ENCODE results near the gene LHB. TPM values are rescaled to one million over a fixed set of nuclear protein-coding genes. Genes with fewer than 3 reads are reported as not detected.
"Not testable (repeated sequence)": the region's sequence is repeated elsewhere in the genome, so short reads cannot be mapped to it uniquely, and the experiment has no call there.

Gene LHB
- polyA plus RNA-seq, 1 donor, result not detected

- Histone ChIP-seq H3K27me3 (ENCODE audit: control insufficient read depth, insufficient read depth, low read length) (peaks cover 69% of the 10 kb centered on the region), H3K4me1 (ENCODE audit: control insufficient read depth, insufficient read depth, low read length) (peaks cover 15% of the 10 kb centered on the region), H3K9me3 (ENCODE audit: control insufficient read depth, low read depth, low read length) (peaks cover 11% of the 10 kb centered on the region)
- not testable (repeated sequence) for H3K4me3 ChIP-seq (ENCODE audit: low read length); DNase-seq; H3K36me3 ChIP-seq (ENCODE audit: control insufficient read depth, insufficient read depth, low read length); H3K27ac ChIP-seq (ENCODE audit: low read length)
- WGBS (ENCODE audit: insufficient coverage, low lambda C conversion rate), result no CpG with 5 or more reads among the region's 34 CpGs
Observed at GRCh38 chr19:49056902-49057596, 40.2 kb upstream of the LHB start.

- Histone ChIP-seq H3K9me3 (ENCODE audit: control insufficient read depth, low read depth, low read length) (peaks cover 7% of the 10 kb centered on the region), H3K4me3 (ENCODE audit: low read length) (peak overlapping the region; percentile 35), H3K36me3 (ENCODE audit: control insufficient read depth, insufficient read depth, low read length) (no peaks in the 10 kb centered on the region), H3K4me1 (ENCODE audit: control insufficient read depth, insufficient read depth, low read length) (peaks cover 15% of the 10 kb centered on the region), H3K27ac (ENCODE audit: low read length) (no peak overlapping the region), H3K27me3 (ENCODE audit: control insufficient read depth, insufficient read depth, low read length) (peaks cover 61% of the 10 kb centered on the region)
- whole genome bisulfite sequencing (ENCODE audit: insufficient coverage, low lambda C conversion rate), result no CpG with 5 or more reads among the region's 63 CpGs
- DNase-seq, result peak in 1 of 2 donors; percentile 48
Observed at GRCh38 chr19:49056101-49056901, 39.4 kb upstream of the LHB start.

GRCh38 chr19:49050376-49051033, 33.6 kb upstream of the LHB start:
- not testable (repeated sequence) for H3K4me3 ChIP-seq (ENCODE audit: low read length); H3K27ac ChIP-seq (ENCODE audit: low read length); H3K27me3 ChIP-seq (ENCODE audit: control insufficient read depth, insufficient read depth, low read length); H3K9me3 ChIP-seq (ENCODE audit: control insufficient read depth, low read depth, low read length); DNase-seq; H3K36me3 ChIP-seq (ENCODE audit: control insufficient read depth, insufficient read depth, low read length); H3K4me1 ChIP-seq (ENCODE audit: control insufficient read depth, insufficient read depth, low read length)
- WGBS (ENCODE audit: insufficient coverage, low lambda C conversion rate), result no CpG with 5 or more reads among the region's 24 CpGs

GRCh38 chr19:49049834-49050233, 32.9 kb upstream of the LHB start:
- no CpG with 5 or more reads among the region's 4 CpGs for WGBS (ENCODE audit: insufficient coverage, low lambda C conversion rate)
- not testable (repeated sequence) for H3K4me3 ChIP-seq (ENCODE audit: low read length); H3K4me1 ChIP-seq (ENCODE audit: control insufficient read depth, insufficient read depth, low read length); DNase-seq; H3K27ac ChIP-seq (ENCODE audit: low read length); H3K27me3 ChIP-seq (ENCODE audit: control insufficient read depth, insufficient read depth, low read length); H3K36me3 ChIP-seq (ENCODE audit: control insufficient read depth, insufficient read depth, low read length); H3K9me3 ChIP-seq (ENCODE audit: control insufficient read depth, low read depth, low read length)

GRCh38 chr19:49049011-49049410, 32.1 kb upstream of the LHB start, which contains the start of gene CGB8:
TSS of gene CGB8 (minus strand) at chr19:49049111. CDS start at chr19:49048739, 372 bp downstream.
- H3K27me3 ChIP-seq (ENCODE audit: control insufficient read depth, insufficient read depth, low read length); H3K4me1 ChIP-seq (ENCODE audit: control insufficient read depth, insufficient read depth, low read length); H3K36me3 ChIP-seq (ENCODE audit: control insufficient read depth, insufficient read depth, low read length); DNase-seq; H3K4me3 ChIP-seq (ENCODE audit: low read length); H3K27ac ChIP-seq (ENCODE audit: low read length); H3K9me3 ChIP-seq (ENCODE audit: control insufficient read depth, low read depth, low read length): not testable (repeated sequence)
- WGBS (ENCODE audit: insufficient coverage, low lambda C conversion rate), result no CpG with 5 or more reads among the region's 12 CpGs

GRCh38 chr19:49043548-49043947, 26.7 kb upstream of the LHB start, which contains the start of gene CGB5:
TSS of gene CGB5 (plus strand) at chr19:49043848. CDS start at chr19:49044210, 362 bp downstream.
- H3K36me3 ChIP-seq (ENCODE audit: control insufficient read depth, insufficient read depth, low read length); H3K27me3 ChIP-seq (ENCODE audit: control insufficient read depth, insufficient read depth, low read length); H3K4me1 ChIP-seq (ENCODE audit: control insufficient read depth, insufficient read depth, low read length); H3K9me3 ChIP-seq (ENCODE audit: control insufficient read depth, low read depth, low read length); H3K27ac ChIP-seq (ENCODE audit: low read length); H3K4me3 ChIP-seq (ENCODE audit: low read length); DNase-seq: not testable (repeated sequence)
- WGBS (ENCODE audit: insufficient coverage, low lambda C conversion rate), result no CpG with 5 or more reads among the region's 15 CpGs

- not testable (repeated sequence) for H3K4me3 ChIP-seq (ENCODE audit: low read length); H3K27me3 ChIP-seq (ENCODE audit: control insufficient read depth, insufficient read depth, low read length); H3K9me3 ChIP-seq (ENCODE audit: control insufficient read depth, low read depth, low read length); H3K36me3 ChIP-seq (ENCODE audit: control insufficient read depth, insufficient read depth, low read length); H3K4me1 ChIP-seq (ENCODE audit: control insufficient read depth, insufficient read depth, low read length); H3K27ac ChIP-seq (ENCODE audit: low read length); DNase-seq
- WGBS (ENCODE audit: insufficient coverage, low lambda C conversion rate), result no CpG with 5 or more reads among the region's 4 CpGs
Observed at GRCh38 chr19:49042666-49043065, 25.8 kb upstream of the LHB start.

- WGBS (ENCODE audit: insufficient coverage, low lambda C conversion rate), result no CpG with 5 or more reads among the region's 17 CpGs
Observed at GRCh38 chr19:49042177-49042576, 25.3 kb upstream of the LHB start.

GRCh38 chr19:49039736-49040135, 22.8 kb upstream of the LHB start:
- not testable (repeated sequence) for H3K4me1 ChIP-seq (ENCODE audit: control insufficient read depth, insufficient read depth, low read length); H3K27ac ChIP-seq (ENCODE audit: low read length); H3K27me3 ChIP-seq (ENCODE audit: control insufficient read depth, insufficient read depth, low read length); H3K4me3 ChIP-seq (ENCODE audit: low read length); H3K9me3 ChIP-seq (ENCODE audit: control insufficient read depth, low read depth, low read length); DNase-seq; H3K36me3 ChIP-seq (ENCODE audit: control insufficient read depth, insufficient read depth, low read length)
- WGBS (ENCODE audit: insufficient coverage, low lambda C conversion rate), result no CpG with 5 or more reads among the region's 9 CpGs

More at GRCh38 chr19:49042177-49042576, 25.3 kb upstream of the LHB start:
- Histone ChIP-seq H3K9me3 (ENCODE audit: control insufficient read depth, low read depth, low read length) (no peaks in the 10 kb centered on the region), H3K4me3 (ENCODE audit: low read length) (no peak overlapping the region), H3K4me1 (ENCODE audit: control insufficient read depth, insufficient read depth, low read length) (no peaks in the 10 kb centered on the region), H3K36me3 (ENCODE audit: control insufficient read depth, insufficient read depth, low read length) (no peaks in the 10 kb centered on the region), H3K27me3 (ENCODE audit: control insufficient read depth, insufficient read depth, low read length) (peaks cover 4% of the 10 kb centered on the region), H3K27ac (ENCODE audit: low read length) (no peak overlapping the region)
- no peak for DNase-seq

- not testable (repeated sequence) for H3K4me3 ChIP-seq (ENCODE audit: low read length); H3K27ac ChIP-seq (ENCODE audit: low read length); H3K36me3 ChIP-seq (ENCODE audit: control insufficient read depth, insufficient read depth, low read length); H3K4me1 ChIP-seq (ENCODE audit: control insufficient read depth, insufficient read depth, low read length); H3K9me3 ChIP-seq (ENCODE audit: control insufficient read depth, low read depth, low read length); H3K27me3 ChIP-seq (ENCODE audit: control insufficient read depth, insufficient read depth, low read length); DNase-seq
- WGBS (ENCODE audit: insufficient coverage, low lambda C conversion rate), result no CpG with 5 or more reads among the region's 26 CpGs
Observed at GRCh38 chr19:49038557-49039276, 21.8 kb upstream of the LHB start.

Measured in large intestine (tissue), 3 donors.